ENCODE measurements around the gene JADE1. TPM values are rescaled to one million over a fixed set of nuclear protein-coding genes. Genes with fewer than 3 reads are reported as not detected.

Gene JADE1
- total and polyA plus RNA-seq, 9 of the 15 experiments (the other 6 are each of a cell fraction or from before 2014, with no cell fraction given): 8.3 to 37.9 (median 24.4) TPM

DNA sequence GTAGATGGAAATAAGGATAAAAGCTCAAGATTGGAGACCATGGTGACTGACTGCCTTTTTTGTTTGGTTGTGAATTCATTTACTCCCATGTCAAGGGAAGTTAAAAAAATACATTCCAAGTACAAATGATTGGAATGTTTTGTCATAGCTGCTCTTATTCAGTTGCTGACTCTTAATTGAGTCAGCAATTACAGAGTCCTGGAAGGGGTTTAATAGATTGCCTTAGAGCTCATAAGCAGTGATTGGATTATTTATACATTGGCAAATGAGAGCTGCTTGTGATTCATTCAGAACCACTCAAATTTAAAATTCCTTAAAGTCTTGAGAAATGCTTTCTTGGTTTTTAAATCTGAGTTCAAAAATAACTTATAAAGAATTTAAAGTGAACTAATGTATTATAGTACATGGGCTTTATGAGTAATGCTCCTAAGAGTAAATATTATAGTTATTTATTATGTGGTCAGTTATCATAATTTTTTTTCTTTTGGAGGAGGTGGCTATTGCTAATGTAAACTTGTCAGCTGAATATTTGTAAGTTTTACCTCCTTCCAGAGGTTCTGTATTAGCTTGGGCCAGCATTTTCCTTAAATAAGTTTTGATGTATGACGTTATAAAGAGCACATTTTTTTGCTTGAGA lies 13.6 kb downstream of the JADE1 start:
- Histone ChIP-seq H3K4me2 (ENCODE audit: insufficient read depth, low read length) (no peak overlapping the region), H3K9me1 (ENCODE audit: control insufficient read depth, insufficient read depth, low read length) (peaks cover 7% of the 10 kb centered on the region), H3K27me3 (ENCODE audit: control insufficient read depth in 2 of 2, insufficient read depth in 2 of 2, low read length in 2 of 2) (no peaks in the 10 kb centered on the region), H3K36me3 (ENCODE audit: control insufficient read depth, insufficient read depth, low read length) (peaks cover 36% of the 10 kb centered on the region; the same call in 2 of the 3 replicates), H3K4me3 (no peak overlapping the region), H3K79me2 (ENCODE audit: control insufficient read depth, insufficient read depth, low read length) (peaks cover 97% of the 10 kb centered on the region), H3K4me1 (replicated peaks in 1 of 2; ENCODE audit: control insufficient read depth in 2 of 2, insufficient read depth in 2 of 2, low read length in 2 of 2) (peaks cover 14 to 41% of the 10 kb centered on the region in 2 experiments; a peak in 4 of 5 replicates), H3K9ac (ENCODE audit: insufficient read depth in 1 of 2, low read depth in 2 of 2, low read length in 2 of 2) (no peak overlapping the region), H4K20me1 (replicated peaks; ENCODE audit: control insufficient read depth, insufficient read depth, low read length) (peaks cover 45% of the 10 kb centered on the region), H2AFZ (ENCODE audit: low read depth, low read length) (no peak overlapping the region), H3K9me3 (replicated peaks; ENCODE audit: control insufficient read depth, insufficient read depth, low read depth, low read length) (no peaks in the 10 kb centered on the region), H3K27ac (ENCODE audit: extremely low read depth, low read depth, low read length) (no peak overlapping the region)
- no peak for TF ChIP-seq TFAM (CRISPR knock-in tag; conservative IDR thresholded peaks at IDR 0.05)
- no peak for TF ChIP-seq ZBTB7A (IDR thresholded peaks at IDR 0.05; ENCODE audit: borderline replicate concordance, control insufficient read depth, low read depth, low read length)
- TF ChIP-seq DIDO1 (tag; IDR thresholded peaks at IDR 0.05; ENCODE audit: low read depth): no peak
- TF ChIP-seq KHSRP (IDR thresholded peaks at IDR 0.05): no peak
- TF ChIP-seq, protein P1, sequence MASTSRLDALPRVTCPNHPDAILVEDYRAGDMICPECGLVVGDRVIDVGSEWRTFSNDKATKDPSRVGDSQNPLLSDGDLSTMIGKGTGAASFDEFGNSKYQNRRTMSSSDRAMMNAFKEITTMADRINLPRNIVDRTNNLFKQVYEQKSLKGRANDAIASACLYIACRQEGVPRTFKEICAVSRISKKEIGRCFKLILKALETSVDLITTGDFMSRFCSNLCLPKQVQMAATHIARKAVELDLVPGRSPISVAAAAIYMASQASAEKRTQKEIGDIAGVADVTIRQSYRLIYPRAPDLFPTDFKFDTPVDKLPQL (IDR thresholded peaks at IDR 0.05; ENCODE audit: extremely low read depth, insufficient read length): no peak
- in situ Hi-C loops (cut with MboI): no loop called here
- intact Hi-C loops (cut with micrococcal nuclease): no loop called here
- no peak for FAIRE-seq
- CTCF ChIA-PET (ENCODE audit: low intra/inter-chr PET ratio): no interaction called here
- 70% methylated on average over 1 of the region's 1 CpG for WGBS (ENCODE audit: insufficient coverage, low coverage, missing lambda C conversion rate)
- no peak for ATAC-seq
- no TSS peak for BruUV-seq (replicated peaks)
- POLR2A ChIA-PET: interaction anchor here (0.9 to 2.8 kb wide), 4 partner anchors 8 to 350 kb away, joined by 3 to 21 read pairs (median 6); no protein-coding TSS in a partner anchor
- no peak for DNase-seq (ENCODE audit: extremely low read depth in 1 of 4, low spot score in 3 of 4)

Measured in K562 (cell line).